OCI-LY1 (cell line): ENCODE measurements around the gene NXPH4.

Experiments used
- H2AFZ ChIP-seq: fragments of 200-600 bp; sonication (generic), shearing (Covaris generic); 2 replicates; pipeline ENCODE4 v1.6.0; 2014; ENCODE audit warnings: antibody characterized with exemption, mild to moderate bottlenecking, low read length
- H3F3A ChIP-seq: fragments of 200-600 bp; sonication (generic), shearing (Covaris generic); 2 replicates; pipeline ENCODE4 v1.6.0; 2014; ENCODE audit warnings: mild to moderate bottlenecking, antibody characterized with exemption, low read length, moderate library complexity; ENCODE audit not compliant: insufficient read depth
- H3K27ac ChIP-seq: fragments of 200-600 bp; sonication (generic); 2 replicates; pipeline ENCODE4 v1.5.1; 2014; ENCODE audit warnings: low read length, mixed run types, mild to moderate bottlenecking, low read depth; ENCODE audit not compliant: poor library complexity, severe bottlenecking
- H3K27me3 ChIP-seq: fragments of 200-600 bp; sonication (generic); 2 replicates; pipeline ENCODE4 v1.6.0; 2014; ENCODE audit warnings: antibody characterized with exemption, mild to moderate bottlenecking, low read length, moderate library complexity; ENCODE audit not compliant: insufficient read depth
- H3K36me3 ChIP-seq: fragments of 200-600 bp; sonication (generic); 2 replicates; pipeline ENCODE4 v1.6.1; 2014; ENCODE audit warnings: mild to moderate bottlenecking, antibody characterized with exemption, low read length, moderate library complexity, mixed read lengths; ENCODE audit not compliant: insufficient read depth
- H3K4me1 ChIP-seq: fragments of 200-600 bp; sonication (generic); 2 replicates; pipeline ENCODE4 v1.5.1; 2014; ENCODE audit warnings: mild to moderate bottlenecking, low read length, moderate library complexity; ENCODE audit not compliant: insufficient read depth, severe bottlenecking
- H3K4me2 ChIP-seq: fragments of 200-600 bp; sonication (generic), shearing (Covaris generic); 2 replicates; pipeline ENCODE4 v1.6.1; 2014; ENCODE audit warnings: low read length
- H3K4me3 ChIP-seq: fragments of 200-600 bp; sonication (generic); 2 replicates; pipeline ENCODE4 v1.5.1; 2014; ENCODE audit warnings: low read length, low read depth, mild to moderate bottlenecking, mixed read lengths; ENCODE audit not compliant: poor library complexity, severe bottlenecking
- H3K79me2 ChIP-seq: fragments of 200-600 bp; shearing (Covaris generic); 2 replicates; pipeline ENCODE4 v1.6.1; 2016; ENCODE audit warnings: mixed run types, low read length, mixed read lengths; ENCODE audit not compliant: insufficient read depth
- H3K9ac ChIP-seq: fragments of 200-600 bp; sonication (generic), shearing (Covaris generic); 2 replicates; pipeline ENCODE4 v1.6.1; 2014; ENCODE audit warnings: mild to moderate bottlenecking, low read length, mixed read lengths
- H3K9me2 ChIP-seq: fragments of 200-600 bp; sonication (generic), shearing (Covaris generic); 2 replicates; pipeline ENCODE4 v1.6.1; 2014; ENCODE audit warnings: low read depth, mild to moderate bottlenecking, low read length, mixed read lengths
- H3K9me3 ChIP-seq: fragments of 200-600 bp; shearing (Covaris generic); 2 replicates; pipeline ENCODE4 v1.6.1; 2014; ENCODE audit warnings: low read length, mixed read lengths
- H4K20me1 ChIP-seq: fragments of 200-600 bp; sonication (generic), shearing (Covaris generic); 2 replicates; pipeline ENCODE4 v1.6.0; 2016; ENCODE audit warnings: mild to moderate bottlenecking, low read length; ENCODE audit not compliant: insufficient read depth
- CTCF ChIP-seq: fragments of 200-600 bp; sonication (generic), shearing (Covaris generic); IDR thresholded peaks from 2 replicates; pipeline ENCODE4 v1.5.1; 2017; ENCODE audit warnings: mild to moderate bottlenecking, antibody characterized with exemption, low read length, moderate library complexity, mixed read lengths
- EZH2 ChIP-seq: fragments of 200-600 bp; sonication (generic), shearing (Covaris generic); IDR thresholded peaks from 2 replicates; pipeline ENCODE4 v1.8.0; 2017; ENCODE audit warnings: borderline replicate concordance, mixed run types, mild to moderate bottlenecking, antibody characterized with exemption, low read length, moderate library complexity, mixed read lengths

Gene NXPH4

GRCh38 chr12:57273516-57273915, 56.9 kb downstream of the NXPH4 start:
- Histone ChIP-seq H3K79me2 (no peaks in the 10 kb centered on the region), H3F3A (no peaks in the 10 kb centered on the region), H3K9me3 (no peaks in the 10 kb centered on the region), H2AFZ (no peak overlapping the region), H3K9ac (no peak overlapping the region), H3K36me3 (peaks cover 25% of the 10 kb centered on the region), H3K27ac (no peak overlapping the region), H3K27me3 (no peaks in the 10 kb centered on the region), H3K4me1 (no peaks in the 10 kb centered on the region), H4K20me1 (no peaks in the 10 kb centered on the region), H3K9me2 (no peaks in the 10 kb centered on the region), H3K4me3 (no peak overlapping the region), H3K4me2 (no peak overlapping the region)
- TF ChIP-seq EZH2 (no peak), CTCF (no peak)
